GM18858 (cell line): ENCODE results near the gene MAP3K8.

ENCODE experiments used
- ATAC-seq: cut with Tn5 transposase; IDR thresholded peaks from one replicate; pipeline ENCODE4 v1.9.1; 2021; ENCODE audit not compliant: unreplicated experiment

Gene MAP3K8

GRCh38 chr10:30433730-30434272 lies at the start of gene MAP3K8:
MAP3K8 (plus strand) TSS chr10:30434184; CDS start chr10:30438939, 4,755 bp downstream.
- peak; percentile 44 for ATAC-seq

- no peak for ATAC-seq
Observed at GRCh38 chr10:30384701-30385201, 49.2 kb upstream of the MAP3K8 start.

GRCh38 chr10:30386801-30387588 lies 47.0 kb upstream of the MAP3K8 start:
- ATAC-seq: no peak

GRCh38 chr10:30387646-30388243 lies 46.2 kb upstream of the MAP3K8 start:
- ATAC-seq: no peak

- no peak for ATAC-seq
Observed at GRCh38 chr10:30389543-30389942, 44.4 kb upstream of the MAP3K8 start.

GRCh38 chr10:30390207-30390606 lies 43.8 kb upstream of the MAP3K8 start:
- no peak for ATAC-seq

- ATAC-seq: no peak
Observed at GRCh38 chr10:30391266-30391665, 42.7 kb upstream of the MAP3K8 start.

- ATAC-seq: no peak
Observed at GRCh38 chr10:30392564-30392990, 41.4 kb upstream of the MAP3K8 start.

- no peak for ATAC-seq
Observed at GRCh38 chr10:30396293-30396692, 37.7 kb upstream of the MAP3K8 start.

GRCh38 chr10:30396698-30397097 lies 37.3 kb upstream of the MAP3K8 start:
- no peak for ATAC-seq

GRCh38 chr10:30398193-30398592 lies 35.8 kb upstream of the MAP3K8 start:
- no peak for ATAC-seq

- no peak for ATAC-seq
Observed at GRCh38 chr10:30398788-30399187, 35.2 kb upstream of the MAP3K8 start.

GRCh38 chr10:30403494-30403893 lies 30.5 kb upstream of the MAP3K8 start:
- ATAC-seq: no peak

GRCh38 chr10:30404540-30404939 lies 29.4 kb upstream of the MAP3K8 start:
- ATAC-seq: no peak

- no peak for ATAC-seq
Observed at GRCh38 chr10:30411263-30411662, 22.7 kb upstream of the MAP3K8 start.

GRCh38 chr10:30412901-30413300 lies 21.1 kb upstream of the MAP3K8 start:
- no peak for ATAC-seq

GRCh38 chr10:30413996-30414576 lies 19.9 kb upstream of the MAP3K8 start:
- ATAC-seq: no peak

GRCh38 chr10:30415593-30415992 lies 18.4 kb upstream of the MAP3K8 start:
- ATAC-seq: no peak

GRCh38 chr10:30417301-30417700 lies 16.7 kb upstream of the MAP3K8 start:
- no peak for ATAC-seq

- ATAC-seq: peak; percentile 48
Observed at GRCh38 chr10:30420266-30420665, 13.7 kb upstream of the MAP3K8 start.

GRCh38 chr10:30420766-30421165 lies 13.2 kb upstream of the MAP3K8 start:
- peak; percentile 3 for ATAC-seq
